ENCODE measurements around the gene DQX1. TPM values are rescaled to one million over a fixed set of nuclear protein-coding genes. Genes with fewer than 3 reads are reported as not detected.

Gene DQX1
- total and polyA plus RNA-seq, 2 of the 8 experiments (the other 6 are each of a cell fraction or from before 2014, with no cell fraction given) = 0.76 to 1.1 TPM

DNA sequence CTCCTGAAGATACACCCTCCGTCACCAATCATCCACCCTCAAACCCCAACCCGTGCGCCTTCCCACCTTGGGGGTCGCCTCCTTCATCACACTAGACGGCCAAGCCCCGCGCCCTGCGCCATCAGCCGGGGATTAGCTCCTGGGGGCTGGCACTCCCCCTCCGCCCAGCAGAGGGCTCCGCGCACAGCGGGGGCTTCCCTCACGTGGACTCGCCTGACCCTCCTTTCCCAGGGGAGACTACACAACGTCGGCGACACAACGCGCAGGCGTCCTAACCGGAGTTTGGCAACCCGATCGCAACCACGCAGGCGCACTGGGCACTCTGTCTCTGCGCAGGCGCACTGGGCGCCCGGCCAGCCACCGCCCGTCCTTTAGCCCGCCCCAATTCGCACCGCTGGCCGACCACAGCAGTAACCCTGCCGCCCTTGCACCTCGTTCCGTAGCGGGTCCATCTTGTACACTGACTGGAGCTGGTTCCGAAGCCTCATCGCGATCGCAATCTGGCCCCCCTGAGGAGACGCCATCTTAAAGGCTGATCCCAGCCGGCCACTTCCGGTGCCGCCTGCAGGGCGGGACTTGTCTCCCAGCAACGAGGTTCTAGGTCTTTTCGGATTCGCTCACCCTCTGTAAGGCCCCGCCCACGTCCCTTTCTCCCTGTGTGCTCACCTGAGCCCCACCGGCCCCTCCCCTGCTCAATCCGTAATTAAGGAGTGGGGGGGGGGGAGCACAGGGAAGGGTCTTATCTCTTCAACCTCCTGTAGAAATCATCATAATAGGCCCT, 18.7 kb downstream of the DQX1 start, which contains the start of gene PCGF1:
PCGF1 (minus strand) TSS at position 551 of the 781 bp plus-strand sequence; CDS start at position 524, 27 bp downstream.
- Histone ChIP-seq H3K36me3 (ENCODE audit: control insufficient read depth in 2 of 4, insufficient read depth in 4 of 4, low read length in 3 of 4) (peaks cover 0 to 9% (median 4%) of the 10 kb centered on the region in 4 experiments; a peak in 6 of 8 replicates), H3K4me3 (ENCODE audit: extremely low read depth in 1 of 4, insufficient read depth in 2 of 4, low read depth in 3 of 4, low read length in 4 of 4) (peak within 1 kb of the TSS; percentile 61 to 98 (median 92)), H3K79me1 (ENCODE audit: low read depth, low read length) (no peaks in the 10 kb centered on the region), H2BK20ac (ENCODE audit: low read length) (no peak within 1 kb of the TSS), H3K23me2 (ENCODE audit: low read depth, low read length) (peaks cover 26% of the 10 kb centered on the region), H3K9me3 (ENCODE audit: insufficient read depth in 2 of 2, low read depth in 1 of 2, low read length in 1 of 2) (no peaks in the 10 kb centered on the region), H3K79me2 (ENCODE audit: control insufficient read depth in 1 of 2, insufficient read depth in 2 of 2, low read length in 2 of 2) (peaks cover 0 to 3% of the 10 kb centered on the region in 2 experiments; a peak in 1 of 4 replicates), H3K27me3 (replicated peaks in 1 of 4; ENCODE audit: control insufficient read depth in 3 of 4, extremely low read depth in 1 of 4, insufficient read depth in 3 of 4, low read length in 3 of 4) (peaks cover 48 to 80% (median 76%) of the 10 kb centered on the region in 4 experiments), H2AK5ac (ENCODE audit: low read depth, low read length) (peak within 1 kb of the TSS; percentile 11; the same call in 1 of the 2 replicates), H3K4ac (replicated peaks; ENCODE audit: insufficient read length, low read depth, low read length) (peak within 1 kb of the TSS; percentile 100), H3K14ac (ENCODE audit: insufficient read length) (no peak within 1 kb of the TSS), H3K23ac (ENCODE audit: insufficient read length) (no peak within 1 kb of the TSS), H4K91ac (replicated peaks; ENCODE audit: insufficient read length, low read length) (peak within 1 kb of the TSS; percentile 100), H3K9ac (replicated peaks in 1 of 4; ENCODE audit: extremely low read depth in 1 of 4, low read depth in 3 of 4, low read length in 3 of 4) (peak within 1 kb of the TSS; percentile 87 to 98 (median 96)), H2AFZ (ENCODE audit: low read length) (peak within 1 kb of the TSS; percentile 97; the same call in 1 of the 2 replicates), H4K8ac (ENCODE audit: extremely low read depth, insufficient read depth, low read length) (peak within 1 kb of the TSS; percentile 99), H2BK15ac (ENCODE audit: low read length) (peak within 1 kb of the TSS; percentile 10; the same call in 1 of the 2 replicates), H4K5ac (ENCODE audit: insufficient read length, low read depth, low read length) (peak within 1 kb of the TSS; percentile 100), H4K20me1 (replicated peaks in 1 of 2; ENCODE audit: control insufficient read depth in 1 of 2, insufficient read depth in 2 of 2, low read length in 2 of 2) (peaks cover 0 to 4% of the 10 kb centered on the region in 2 experiments), H3K4me2 (ENCODE audit: insufficient read depth in 1 of 2, low read depth in 2 of 2, low read length in 2 of 2) (peak within 1 kb of the TSS; percentile 86), H2BK12ac (ENCODE audit: low read depth, low read length) (peak within 1 kb of the TSS; percentile 91), H3K4me1 (replicated peaks in 1 of 4; ENCODE audit: control insufficient read depth in 3 of 4, insufficient read depth in 4 of 4, low read length in 3 of 4) (peaks cover 3 to 25% (median 20%) of the 10 kb centered on the region in 4 experiments), H2BK120ac (replicated peaks; ENCODE audit: low read depth, low read length) (peak within 1 kb of the TSS; percentile 100), H3K56ac (replicated peaks; ENCODE audit: insufficient read length, low read depth, low read length) (peak within 1 kb of the TSS; percentile 100), H2BK5ac (ENCODE audit: low read depth, low read length) (peak within 1 kb of the TSS; percentile 98), H3K27ac (ENCODE audit: low read depth, low read length) (peak within 1 kb of the TSS; percentile 99), H3K18ac (ENCODE audit: extremely low read depth, low read length) (peak within 1 kb of the TSS; percentile 100)
- CTCF ChIA-PET (ENCODE audit: partially characterized antibody) = interaction anchor here (0.7 to 2.4 kb wide), 7 partner anchors 25 to 81 kb away, joined by 3 to 13 read pairs (median 4); partner anchors contain the start of genes CCDC142 and TTC31
- FAIRE-seq (no peak), DNase-seq (ENCODE audit: low read depth in 1 of 2, low spot score in 2 of 2) (peak; percentile 96 to 98)
- WGBS, 2 experiments (ENCODE audit: extremely low coverage in 1 of 2, insufficient coverage in 1 of 2, insufficient read length in 1 of 2, insufficient replicate concordance in 2 of 2, low coverage in 1 of 2, low lambda C conversion rate in 2 of 2, missing lambda C conversion rate in 1 of 2) = 2% methylated on average over 54 of the region's 56 CpGs; no CpG with 5 or more reads in 1 of the 2 experiments
- POLR2A ChIA-PET (ENCODE audit: partially characterized antibody) = interaction anchor here (0.8 to 3.9 kb wide), 21 partner anchors 8 to 81 kb away, joined by 3 to 26 read pairs (median 4); partner anchors contain the start of genes AUP1, CCDC142, DQX1 and HTRA2
- TF ChIP-seq RAD21 (IDR thresholded peaks at IDR 0.05 in 1 of 2, conservative IDR thresholded peaks at IDR 0.05 in 1 of 2; ENCODE audit: low read depth in 2 of 2, low read length in 2 of 2) (peak; percentile 9 to 28; a peak in 1 of 4 replicates), CEBPB (IDR thresholded peaks at IDR 0.05; ENCODE audit: low read depth, low read length) (peak; percentile 59), TAF7 (optimal IDR thresholded peaks at IDR 0.05; ENCODE audit: borderline replicate concordance, low read depth, low read length) (peak; percentile 18), EZH2 (IDR thresholded peaks at IDR 0.05; ENCODE audit: low read depth, low read length, severe bottlenecking) (peak; percentile 13), CBX5 (IDR thresholded peaks at IDR 0.05; ENCODE audit: low read depth, low read length) (no peak), SP4 (IDR thresholded peaks at IDR 0.05; ENCODE audit: low read length) (no peak; the same call in 1 of the 2 replicates), KDM4A (IDR thresholded peaks at IDR 0.05; ENCODE audit: low read depth, low read length, severe bottlenecking) (peak; percentile 83), RNF2 (IDR thresholded peaks at IDR 0.05; ENCODE audit: borderline replicate concordance, low read depth, low read length, missing control alignments, poor library complexity, severe bottlenecking) (no peak)
- TF ChIP-seq, protein P1, sequence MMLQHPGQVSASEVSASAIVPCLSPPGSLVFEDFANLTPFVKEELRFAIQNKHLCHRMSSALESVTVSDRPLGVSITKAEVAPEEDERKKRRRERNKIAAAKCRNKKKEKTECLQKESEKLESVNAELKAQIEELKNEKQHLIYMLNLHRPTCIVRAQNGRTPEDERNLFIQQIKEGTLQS (IDR thresholded peaks at IDR 0.05; ENCODE audit: insufficient read depth, low read depth, low read length) = peak; percentile 69; the same call in 1 of the 2 replicates
